ENCODE data around the gene COL6A2. TPM values are rescaled to one million over a fixed set of nuclear protein-coding genes. Genes with fewer than 3 reads are reported as not detected.

Gene COL6A2
- polyA plus RNA-seq, 3 donors: 0.01 TPM; not detected in 2

GRCh38 chr21:46165098-46165497, 67.2 kb downstream of the COL6A2 start:
- no peaks in the 10 kb centered on the region for H3K27me3 ChIP-seq (ENCODE audit: control insufficient read depth in 2 of 2, insufficient read depth in 2 of 2, low read length in 2 of 2)
- Mint-ChIP-seq H3K36me3 (peaks cover 0 to 3% of the 10 kb centered on the region in 2 donors), H3K9me3 (peaks cover 1 to 12% (median 4%) of the 10 kb centered on the region in 7 donors), H3K27me3 (ENCODE audit: low read depth in 3 of 3) (peaks cover 0 to 6% (median 2%) of the 10 kb centered on the region in 3 donors), H3K27ac (no peak overlapping the region), H3K4me3 (no peak overlapping the region), H3K4me1 (no peaks in the 10 kb centered on the region)
- H3K4me2 ChIP-seq (replicated peaks; ENCODE audit: extremely low read depth, low read length, poor library complexity, severe bottlenecking): no peak overlapping the region
- no peak overlapping the region for H3K9ac ChIP-seq (ENCODE audit: insufficient read depth, low read length, poor library complexity, severe bottlenecking)
- peaks cover 0 to 12% of the 10 kb centered on the region in 2 donors for H3K9me3 ChIP-seq (replicated peaks in 1 of 2; ENCODE audit: control insufficient read depth in 1 of 2, insufficient read depth in 1 of 2, low read length in 2 of 2)
- intact Hi-C loops (cut with micrococcal nuclease): no loop called here
- TF ChIP-seq, protein P1, sequence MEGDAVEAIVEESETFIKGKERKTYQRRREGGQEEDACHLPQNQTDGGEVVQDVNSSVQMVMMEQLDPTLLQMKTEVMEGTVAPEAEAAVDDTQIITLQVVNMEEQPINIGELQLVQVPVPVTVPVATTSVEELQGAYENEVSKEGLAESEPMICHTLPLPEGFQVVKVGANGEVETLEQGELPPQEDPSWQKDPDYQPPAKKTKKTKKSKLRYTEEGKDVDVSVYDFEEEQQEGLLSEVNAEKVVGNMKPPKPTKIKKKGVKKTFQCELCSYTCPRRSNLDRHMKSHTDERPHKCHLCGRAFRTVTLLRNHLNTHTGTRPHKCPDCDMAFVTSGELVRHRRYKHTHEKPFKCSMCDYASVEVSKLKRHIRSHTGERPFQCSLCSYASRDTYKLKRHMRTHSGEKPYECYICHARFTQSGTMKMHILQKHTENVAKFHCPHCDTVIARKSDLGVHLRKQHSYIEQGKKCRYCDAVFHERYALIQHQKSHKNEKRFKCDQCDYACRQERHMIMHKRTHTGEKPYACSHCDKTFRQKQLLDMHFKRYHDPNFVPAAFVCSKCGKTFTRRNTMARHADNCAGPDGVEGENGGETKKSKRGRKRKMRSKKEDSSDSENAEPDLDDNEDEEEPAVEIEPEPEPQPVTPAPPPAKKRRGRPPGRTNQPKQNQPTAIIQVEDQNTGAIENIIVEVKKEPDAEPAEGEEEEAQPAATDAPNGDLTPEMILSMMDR (IDR thresholded peaks at IDR 0.05): no peak
- H3K36me3 ChIP-seq (replicated peaks in 1 of 2; ENCODE audit: control insufficient read depth in 1 of 2, insufficient read depth in 2 of 2, low read length in 2 of 2): no peaks in the 10 kb centered on the region
- H4K20me1 ChIP-seq (ENCODE audit: insufficient read depth, low read length): no peaks in the 10 kb centered on the region
- no peak for DNase-seq
- H2AFZ ChIP-seq (ENCODE audit: insufficient read depth, low read depth, low read length, poor library complexity, severe bottlenecking): no peak overlapping the region
- no peaks in the 10 kb centered on the region for H3K4me1 ChIP-seq (ENCODE audit: control insufficient read depth in 1 of 2, insufficient read depth in 2 of 2, low read length in 2 of 2)
- no peak overlapping the region for H3K4me3 ChIP-seq (replicated peaks in 1 of 3; ENCODE audit: low read depth in 2 of 3, low read length in 3 of 3)
- no peak overlapping the region for H3K27ac ChIP-seq (ENCODE audit: low read depth in 1 of 2, low read length in 2 of 2)
- no peaks in the 10 kb centered on the region for H3K79me2 ChIP-seq (ENCODE audit: insufficient read depth, low read length)

GRCh38 chr21:46168238-46168637, 70.3 kb downstream of the COL6A2 start:
- Histone ChIP-seq H3K79me2 (ENCODE audit: insufficient read depth, low read length) (no peaks in the 10 kb centered on the region), H3K4me1 (ENCODE audit: control insufficient read depth in 1 of 2, insufficient read depth in 2 of 2, low read length in 2 of 2) (no peaks in the 10 kb centered on the region), H2AFZ (ENCODE audit: insufficient read depth, low read depth, low read length, poor library complexity, severe bottlenecking) (no peak overlapping the region), H3K9me3 (replicated peaks in 1 of 2; ENCODE audit: control insufficient read depth in 1 of 2, insufficient read depth in 1 of 2, low read length in 2 of 2) (no peaks in the 10 kb centered on the region), H3K27me3 (ENCODE audit: control insufficient read depth in 2 of 2, insufficient read depth in 2 of 2, low read length in 2 of 2) (no peaks in the 10 kb centered on the region), H4K20me1 (ENCODE audit: insufficient read depth, low read length) (no peaks in the 10 kb centered on the region), H3K4me3 (replicated peaks in 1 of 3; ENCODE audit: low read depth in 2 of 3, low read length in 3 of 3) (no peak overlapping the region), H3K9ac (ENCODE audit: insufficient read depth, low read length, poor library complexity, severe bottlenecking) (no peak overlapping the region), H3K36me3 (replicated peaks in 1 of 2; ENCODE audit: control insufficient read depth in 1 of 2, insufficient read depth in 2 of 2, low read length in 2 of 2) (no peaks in the 10 kb centered on the region), H3K27ac (ENCODE audit: low read depth in 1 of 2, low read length in 2 of 2) (no peak overlapping the region), H3K4me2 (replicated peaks; ENCODE audit: extremely low read depth, low read length, poor library complexity, severe bottlenecking) (no peak overlapping the region)
- 89% methylated on average over 11 of the region's 14 CpGs for WGBS (ENCODE audit: insufficient coverage)
- DNase-seq: no peak
- Mint-ChIP-seq H3K36me3 (peaks cover 0 to 3% of the 10 kb centered on the region in 2 donors), H3K27ac (no peak overlapping the region), H3K4me1 (no peaks in the 10 kb centered on the region), H3K9me3 (peaks cover 0 to 4% (median 0%) of the 10 kb centered on the region in 7 donors), H3K27me3 (ENCODE audit: low read depth in 3 of 3) (peaks cover 0 to 3% (median 2%) of the 10 kb centered on the region in 3 donors), H3K4me3 (no peak overlapping the region)
- TF ChIP-seq, protein P1 (IDR thresholded peaks at IDR 0.05): no peak
- intact Hi-C loops (cut with micrococcal nuclease): no loop called here

All from CD14-positive monocyte (primary cell).